ENCODE results near the gene CDH3. TPM values are rescaled to one million over a fixed set of nuclear protein-coding genes. Genes with fewer than 3 reads are reported as not detected.

The CDH3 gene
- not detected for total RNA-seq

- Mint-ChIP-seq H3K27me3 (ENCODE audit: low read depth) (peaks cover 67% of the 10 kb centered on the region), H3K9me3 (ENCODE audit: insufficient read depth) (no peaks in the 10 kb centered on the region), H3K36me3 (ENCODE audit: low read depth) (no peaks in the 10 kb centered on the region), H3K27ac (no peak within 1 kb of the TSS), H3K4me1 (ENCODE audit: low read depth) (peaks cover 6% of the 10 kb centered on the region), H3K4me3 (peak within 1 kb of the TSS; percentile 38)
- POLR2A ChIA-PET = no interaction called here
- CTCF ChIA-PET = interaction anchor here (1.2 kb wide), 1 partner anchor 53 kb away, joined by 4 read pairs; no protein-coding TSS in a partner anchor
- DNase-seq (no peak), ATAC-seq (peak; percentile 43)
Observed at GRCh38 chr16:68644715-68645493, at the start of gene CDH3. CDH3 (plus strand) TSS chr16:68645310; CDS start chr16:68645380, 70 bp downstream.

- Mint-ChIP-seq H3K27ac (no peak overlapping the region), H3K27me3 (ENCODE audit: low read depth) (no peaks in the 10 kb centered on the region), H3K4me1 (ENCODE audit: low read depth) (no peaks in the 10 kb centered on the region), H3K36me3 (ENCODE audit: low read depth) (peaks cover 2% of the 10 kb centered on the region), H3K9me3 (ENCODE audit: insufficient read depth) (peaks cover 3% of the 10 kb centered on the region), H3K4me3 (no peak overlapping the region)
- CTCF ChIA-PET = no interaction called here
- POLR2A ChIA-PET = no interaction called here
- no peak for ATAC-seq
- no peak for DNase-seq
Observed at GRCh38 chr16:68596266-68596665, 48.8 kb upstream of the CDH3 start.

DNA sequence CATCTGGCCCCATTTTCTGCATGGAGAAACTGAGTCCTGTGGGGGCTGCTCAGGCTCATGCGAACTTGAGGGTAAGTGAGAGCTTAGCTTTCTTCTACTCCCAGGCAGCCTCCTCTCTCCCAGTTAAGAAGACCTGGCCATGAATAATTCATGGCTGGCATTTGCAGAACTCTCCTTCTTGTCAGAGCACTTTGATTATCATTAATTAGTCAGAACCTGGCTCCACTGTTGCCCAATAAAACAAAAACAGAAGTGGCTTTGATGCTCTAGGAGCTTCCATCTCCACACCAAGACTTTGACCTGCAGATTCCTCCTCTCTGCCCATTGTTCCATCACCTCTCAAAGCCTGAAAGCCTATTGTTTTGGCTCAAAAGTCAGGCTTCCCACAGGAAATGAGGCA is 45.5 kb upstream of the CDH3 start:
- H3K27me3 Mint-ChIP-seq (ENCODE audit: low read depth) = no peaks in the 10 kb centered on the region
- ChIA-PET POLR2A (interaction anchor here (0.6 kb wide), 1 partner anchor 27 kb away, joined by 3 read pairs; no protein-coding TSS in a partner anchor), CTCF (interaction anchor here (1.3 to 2.1 kb wide), 3 partner anchors 9 to 72 kb away, joined by 3 to 14 read pairs (median 4); no protein-coding TSS in a partner anchor)
- no peak overlapping the region for H3K4me3 Mint-ChIP-seq
- no peaks in the 10 kb centered on the region for H3K36me3 Mint-ChIP-seq (ENCODE audit: low read depth)
- no peak for DNase-seq
- ATAC-seq = no peak
- H3K4me1 Mint-ChIP-seq (ENCODE audit: low read depth) = no peaks in the 10 kb centered on the region
- no peak overlapping the region for H3K27ac Mint-ChIP-seq
- no peaks in the 10 kb centered on the region for H3K9me3 Mint-ChIP-seq (ENCODE audit: insufficient read depth)

GRCh38 chr16:68605746-68606145 is 39.4 kb upstream of the CDH3 start:
- POLR2A ChIA-PET = interaction anchor here (0.8 kb wide), 1 partner anchor 65 kb away, joined by 3 read pairs; no protein-coding TSS in a partner anchor
- Mint-ChIP-seq H3K27ac (no peak overlapping the region), H3K4me3 (no peak overlapping the region), H3K36me3 (ENCODE audit: low read depth) (no peaks in the 10 kb centered on the region), H3K27me3 (ENCODE audit: low read depth) (no peaks in the 10 kb centered on the region), H3K4me1 (ENCODE audit: low read depth) (no peaks in the 10 kb centered on the region), H3K9me3 (ENCODE audit: insufficient read depth) (no peaks in the 10 kb centered on the region)
- CTCF ChIA-PET = interaction anchor here (2.1 to 2.3 kb wide), 2 partner anchors 15 to 77 kb away, joined by 7 read pairs; no protein-coding TSS in a partner anchor
- DNase-seq (no peak), ATAC-seq (no peak)

DNA sequence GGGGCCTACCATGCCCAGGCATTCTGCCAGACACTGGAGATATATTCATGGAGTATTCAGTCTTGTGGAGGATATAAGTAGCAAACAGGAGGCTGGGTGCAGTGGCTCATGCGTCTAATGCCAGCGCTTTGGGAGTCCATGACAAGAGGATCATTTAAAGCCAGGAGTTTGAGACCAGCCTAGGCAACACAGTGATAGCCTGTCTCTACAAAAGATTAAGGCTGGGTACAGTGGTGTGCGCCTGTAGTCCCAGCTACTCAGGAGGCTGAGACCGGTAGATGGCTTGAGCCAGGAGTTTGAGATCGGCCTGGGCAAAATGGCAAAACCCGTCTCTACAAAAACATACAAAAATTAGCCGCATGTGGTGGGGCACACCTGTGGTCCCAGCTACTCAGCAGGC is 37.7 kb upstream of the CDH3 start:
- Mint-ChIP-seq H3K9me3 (ENCODE audit: insufficient read depth) (no peaks in the 10 kb centered on the region), H3K36me3 (ENCODE audit: low read depth) (no peaks in the 10 kb centered on the region), H3K27ac (no peak overlapping the region), H3K4me1 (ENCODE audit: low read depth) (no peaks in the 10 kb centered on the region), H3K27me3 (ENCODE audit: low read depth) (no peaks in the 10 kb centered on the region), H3K4me3 (no peak overlapping the region)
- DNase-seq (no peak), ATAC-seq (no peak)
- CTCF ChIA-PET = interaction anchor here (1.0 kb wide), 1 partner anchor 17 kb away, joined by 3 read pairs; no protein-coding TSS in a partner anchor
- POLR2A ChIA-PET = interaction anchor here (0.6 kb wide), 1 partner anchor 377 kb away, joined by 3 read pairs; no protein-coding TSS in a partner anchor

- Mint-ChIP-seq H3K4me1 (ENCODE audit: low read depth) (no peaks in the 10 kb centered on the region), H3K9me3 (ENCODE audit: insufficient read depth) (peaks cover under 1% of the 10 kb centered on the region), H3K27me3 (ENCODE audit: low read depth) (no peaks in the 10 kb centered on the region), H3K4me3 (no peak overlapping the region), H3K36me3 (ENCODE audit: low read depth) (no peaks in the 10 kb centered on the region), H3K27ac (no peak overlapping the region)
- DNase-seq = no peak
- CTCF ChIA-PET = interaction anchor here (1.0 kb wide), 1 partner anchor 18 kb away, joined by 3 read pairs; no protein-coding TSS in a partner anchor
- no peak for ATAC-seq
- POLR2A ChIA-PET = no interaction called here
Observed at GRCh38 chr16:68608330-68608729, 36.8 kb upstream of the CDH3 start.

- no peaks in the 10 kb centered on the region for H3K4me1 Mint-ChIP-seq (ENCODE audit: low read depth)
- ATAC-seq (no peak), DNase-seq (no peak)
- ChIA-PET POLR2A (no interaction called here), CTCF (interaction anchor here (1.8 kb wide), 1 partner anchor 22 kb away, joined by 6 read pairs; no protein-coding TSS in a partner anchor)
- H3K4me3 Mint-ChIP-seq = no peak overlapping the region
- no peak overlapping the region for H3K27ac Mint-ChIP-seq
- peaks cover 5% of the 10 kb centered on the region for H3K9me3 Mint-ChIP-seq (ENCODE audit: insufficient read depth)
- H3K27me3 Mint-ChIP-seq (ENCODE audit: low read depth) = no peaks in the 10 kb centered on the region
- H3K36me3 Mint-ChIP-seq (ENCODE audit: low read depth) = no peaks in the 10 kb centered on the region
Observed at GRCh38 chr16:68612996-68613395, 32.1 kb upstream of the CDH3 start.

GRCh38 chr16:68617734-68618133 is 27.4 kb upstream of the CDH3 start:
- peaks cover 5% of the 10 kb centered on the region for H3K9me3 Mint-ChIP-seq (ENCODE audit: insufficient read depth)
- no peak overlapping the region for H3K27ac Mint-ChIP-seq
- no peaks in the 10 kb centered on the region for H3K36me3 Mint-ChIP-seq (ENCODE audit: low read depth)
- CTCF ChIA-PET = no interaction called here
- no peaks in the 10 kb centered on the region for H3K27me3 Mint-ChIP-seq (ENCODE audit: low read depth)
- DNase-seq = no peak
- H3K4me1 Mint-ChIP-seq (ENCODE audit: low read depth) = no peaks in the 10 kb centered on the region
- no peak for ATAC-seq
- POLR2A ChIA-PET = no interaction called here
- H3K4me3 Mint-ChIP-seq = no peak overlapping the region

- H3K27me3 Mint-ChIP-seq (ENCODE audit: low read depth) = peaks cover 2% of the 10 kb centered on the region
- no peak for DNase-seq
- no peak for ATAC-seq
- no peaks in the 10 kb centered on the region for H3K9me3 Mint-ChIP-seq (ENCODE audit: insufficient read depth)
- no peak overlapping the region for H3K4me3 Mint-ChIP-seq
- CTCF ChIA-PET = no interaction called here
- POLR2A ChIA-PET = no interaction called here
- H3K27ac Mint-ChIP-seq = no peak overlapping the region
- H3K4me1 Mint-ChIP-seq (ENCODE audit: low read depth) = no peaks in the 10 kb centered on the region
- no peaks in the 10 kb centered on the region for H3K36me3 Mint-ChIP-seq (ENCODE audit: low read depth)
Observed at GRCh38 chr16:68626557-68626956, 18.6 kb upstream of the CDH3 start.

DNA sequence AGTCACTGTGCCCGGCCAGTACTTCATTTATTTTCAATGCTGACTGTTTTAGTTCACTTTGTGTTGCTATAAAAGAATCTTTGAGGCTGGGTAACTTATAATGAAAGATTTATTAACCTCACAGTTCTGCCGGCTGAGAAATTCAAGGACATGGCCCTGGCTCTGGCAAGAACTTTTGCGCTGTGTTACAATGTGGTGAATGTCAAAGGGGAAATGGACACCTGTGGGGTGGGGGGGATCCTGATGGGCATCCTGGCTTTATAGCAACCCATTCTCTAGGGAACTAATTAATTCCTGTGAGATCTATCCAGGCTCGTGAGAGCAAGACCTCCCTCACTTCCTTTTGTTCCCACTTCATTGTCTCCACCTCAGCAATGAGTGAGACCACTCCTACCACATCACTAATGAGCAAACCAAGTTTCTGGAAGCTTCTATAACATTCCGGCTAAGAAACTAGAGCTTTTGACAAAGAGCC is 17.1 kb upstream of the CDH3 start:
- POLR2A ChIA-PET = no interaction called here
- CTCF ChIA-PET = no interaction called here
- no peaks in the 10 kb centered on the region for H3K36me3 Mint-ChIP-seq (ENCODE audit: low read depth)
- no peaks in the 10 kb centered on the region for H3K4me1 Mint-ChIP-seq (ENCODE audit: low read depth)
- H3K27ac Mint-ChIP-seq = no peak overlapping the region
- ATAC-seq (no peak), DNase-seq (no peak)
- peaks cover 4% of the 10 kb centered on the region for H3K27me3 Mint-ChIP-seq (ENCODE audit: low read depth)
- no peaks in the 10 kb centered on the region for H3K9me3 Mint-ChIP-seq (ENCODE audit: insufficient read depth)
- no peak overlapping the region for H3K4me3 Mint-ChIP-seq

DNA sequence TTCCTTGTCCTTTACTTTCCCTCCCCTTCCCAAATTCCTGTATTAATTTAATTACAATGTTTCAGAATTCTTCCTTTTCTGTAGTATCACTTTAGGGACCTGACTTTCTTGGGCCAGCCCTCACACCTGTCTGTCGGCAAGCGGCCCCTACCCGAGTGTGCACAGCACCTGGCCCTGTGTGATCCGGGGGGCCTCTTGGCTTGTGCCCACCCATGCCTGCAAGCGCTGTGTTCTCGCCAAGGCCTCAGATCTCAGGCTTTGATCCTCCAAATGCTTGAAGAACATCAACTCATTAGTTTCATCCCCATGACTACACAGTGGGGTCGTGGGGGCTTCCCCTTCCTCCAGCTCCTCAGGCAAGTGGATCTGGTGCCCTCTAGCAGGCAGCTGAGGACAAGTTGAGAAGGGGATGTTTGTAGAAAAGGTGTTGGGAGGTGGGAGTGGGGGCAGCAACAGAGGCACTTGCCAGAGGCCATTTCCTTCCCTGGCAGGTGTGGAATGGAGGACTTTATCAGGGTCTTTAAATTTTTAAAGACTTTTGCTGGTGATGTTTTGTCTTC is 15.7 kb upstream of the CDH3 start:
- ATAC-seq = no peak
- no peak for DNase-seq

DNA sequence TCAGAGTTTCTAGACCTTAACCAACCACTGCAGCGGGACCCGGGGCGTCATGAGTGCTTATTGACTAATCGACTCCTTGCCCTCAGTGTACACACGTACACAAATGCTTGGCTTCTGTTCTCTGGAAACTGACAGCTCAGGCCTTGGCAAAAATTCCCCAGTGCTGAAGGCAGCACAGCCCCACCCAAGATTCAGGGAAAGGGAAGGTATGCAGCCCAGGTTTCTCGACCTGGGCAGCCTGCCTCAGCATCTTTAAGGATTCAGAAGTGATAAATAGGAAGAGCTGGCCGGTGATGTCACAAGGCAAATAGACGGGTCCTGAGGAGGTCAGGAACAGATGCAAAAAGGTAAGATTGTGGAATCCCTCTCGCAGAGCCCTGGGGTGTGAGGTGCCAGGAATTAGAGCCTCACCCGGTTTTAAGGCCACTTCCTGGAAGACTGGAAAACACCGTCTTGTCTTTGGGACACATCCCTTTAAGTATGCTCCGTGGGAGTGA is 9.0 kb upstream of the CDH3 start:
- H3K27me3 Mint-ChIP-seq (ENCODE audit: low read depth) = peaks cover 9% of the 10 kb centered on the region
- H3K9me3 Mint-ChIP-seq (ENCODE audit: insufficient read depth) = no peaks in the 10 kb centered on the region
- CTCF ChIA-PET = interaction anchor here (1.0 to 1.5 kb wide), 4 partner anchors 16 to 165 kb away, joined by 3 read pairs; no protein-coding TSS in a partner anchor

More for the DNA sequence above, 15.7 kb upstream of the CDH3 start:
- Mint-ChIP-seq H3K27me3 (ENCODE audit: low read depth) (peaks cover 4% of the 10 kb centered on the region), H3K4me3 (no peak overlapping the region), H3K27ac (no peak overlapping the region), H3K4me1 (ENCODE audit: low read depth) (no peaks in the 10 kb centered on the region), H3K36me3 (ENCODE audit: low read depth) (no peaks in the 10 kb centered on the region), H3K9me3 (ENCODE audit: insufficient read depth) (no peaks in the 10 kb centered on the region)
- CTCF ChIA-PET = no interaction called here
- POLR2A ChIA-PET = no interaction called here

More for the DNA sequence above, 9.0 kb upstream of the CDH3 start:
- DNase-seq (no peak), ATAC-seq (no peak)
- no peaks in the 10 kb centered on the region for H3K4me1 Mint-ChIP-seq (ENCODE audit: low read depth)
- H3K27ac Mint-ChIP-seq = no peak overlapping the region
- no peak overlapping the region for H3K4me3 Mint-ChIP-seq
- no peaks in the 10 kb centered on the region for H3K36me3 Mint-ChIP-seq (ENCODE audit: low read depth)
- POLR2A ChIA-PET = no interaction called here
